ENCODE data around the gene TMEM214.

Gene TMEM214

DNA sequence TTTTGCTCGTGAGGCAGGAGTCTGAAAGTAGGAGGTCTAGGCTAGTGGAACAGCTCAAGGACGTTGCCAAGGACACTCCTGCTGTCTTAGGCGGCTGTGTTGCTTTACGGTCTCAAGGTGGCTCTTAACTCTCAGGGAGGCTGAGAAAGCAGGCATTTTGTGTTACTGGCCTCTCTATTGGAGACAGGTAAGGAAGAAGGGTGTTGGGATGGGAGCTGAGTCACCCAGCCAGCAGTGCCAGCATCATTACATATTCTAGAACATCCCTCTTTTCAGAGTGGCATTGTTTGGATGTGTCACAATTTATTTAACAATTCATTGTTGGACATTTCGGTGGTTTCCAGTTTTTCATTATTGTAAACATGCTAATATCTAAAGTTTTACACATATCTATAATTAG is 30.8 kb upstream of the TMEM214 start:
- no peak overlapping the region for H3K4me3 ChIP-seq (replicated peaks in 1 of 2; ENCODE audit: low read depth in 2 of 2, low read length in 2 of 2)
- TF ChIP-seq CTCF (IDR thresholded peaks at IDR 0.05; ENCODE audit: low read depth, low read length) = no peak
- no peak for DNase-seq (ENCODE audit: low read depth in 2 of 2)

- no peak for DNase-seq (ENCODE audit: low read depth in 2 of 2)
- no peak for TF ChIP-seq CTCF (IDR thresholded peaks at IDR 0.05; ENCODE audit: low read depth, low read length)
- H3K4me3 ChIP-seq (replicated peaks in 1 of 2; ENCODE audit: low read depth in 2 of 2, low read length in 2 of 2) = no peak overlapping the region
Observed at GRCh38 chr2:27003007-27003406, 29.8 kb upstream of the TMEM214 start.

DNA sequence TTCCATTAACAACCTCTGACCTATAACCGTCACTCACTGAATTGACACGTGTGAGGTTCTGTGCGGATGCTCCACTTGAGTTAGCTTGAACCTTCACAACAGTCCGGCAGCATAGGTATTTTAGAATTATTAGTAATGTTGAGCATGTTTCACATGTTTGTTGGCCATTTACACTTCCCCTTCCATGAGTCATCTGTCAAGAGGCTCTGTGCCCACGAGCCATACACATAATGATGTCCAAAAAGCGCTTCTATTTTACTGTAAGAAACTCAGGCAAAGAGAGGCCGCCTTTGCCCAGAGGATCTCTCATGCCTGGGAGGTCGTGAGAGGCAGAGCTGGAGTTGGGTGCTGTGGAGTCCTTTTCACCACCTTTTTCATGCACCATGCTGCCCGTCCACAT is 28.9 kb upstream of the TMEM214 start:
- no peak for TF ChIP-seq CTCF (IDR thresholded peaks at IDR 0.05; ENCODE audit: low read depth, low read length)
- no peak overlapping the region for H3K4me3 ChIP-seq (replicated peaks in 1 of 2; ENCODE audit: low read depth in 2 of 2, low read length in 2 of 2)
- DNase-seq (ENCODE audit: low read depth in 2 of 2) = peak; percentile 63 to 69

DNA sequence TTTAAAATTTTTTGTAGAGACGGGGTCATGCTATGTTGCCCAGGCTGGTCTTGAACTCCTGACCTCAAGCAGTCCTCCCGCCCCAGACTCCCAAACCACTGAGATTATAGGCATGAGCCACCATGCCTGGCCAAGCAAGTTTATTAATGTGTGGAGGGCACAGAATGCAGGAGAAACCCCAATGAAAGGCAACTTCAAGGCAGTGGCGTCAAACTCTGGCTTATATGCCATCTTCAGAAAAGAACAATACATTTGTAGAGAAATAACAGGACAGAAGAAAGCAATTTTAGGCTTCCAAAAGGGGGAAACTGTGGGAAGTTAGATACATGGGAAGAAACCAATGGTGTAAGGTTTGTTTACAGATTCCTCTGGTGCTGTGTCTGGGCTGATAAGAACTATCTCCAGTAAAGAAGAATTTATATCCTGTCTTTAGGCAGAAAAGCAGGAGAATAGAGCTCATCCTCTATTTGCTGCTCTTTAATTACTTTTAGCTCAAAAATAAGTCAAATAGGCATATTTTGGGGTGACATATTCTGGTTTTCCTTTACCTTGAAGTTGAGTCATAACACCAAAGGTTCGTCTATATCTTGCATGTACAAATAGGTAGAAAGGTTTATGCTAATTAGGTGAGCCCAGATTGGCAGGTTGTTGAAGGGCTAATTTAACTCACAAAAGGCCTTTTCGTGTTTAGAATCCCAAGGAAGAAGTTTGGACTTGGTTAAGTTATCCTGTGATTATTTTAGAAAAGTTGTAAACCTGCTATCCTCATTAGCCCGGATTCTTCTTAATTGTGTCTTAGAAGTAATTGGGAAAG is 26.0 kb upstream of the TMEM214 start:
- no peak for DNase-seq (ENCODE audit: low read depth in 2 of 2)
- no peak for TF ChIP-seq CTCF (IDR thresholded peaks at IDR 0.05; ENCODE audit: low read depth, low read length)
- no peak overlapping the region for H3K4me3 ChIP-seq (replicated peaks in 1 of 2; ENCODE audit: low read depth in 2 of 2, low read length in 2 of 2)

DNA sequence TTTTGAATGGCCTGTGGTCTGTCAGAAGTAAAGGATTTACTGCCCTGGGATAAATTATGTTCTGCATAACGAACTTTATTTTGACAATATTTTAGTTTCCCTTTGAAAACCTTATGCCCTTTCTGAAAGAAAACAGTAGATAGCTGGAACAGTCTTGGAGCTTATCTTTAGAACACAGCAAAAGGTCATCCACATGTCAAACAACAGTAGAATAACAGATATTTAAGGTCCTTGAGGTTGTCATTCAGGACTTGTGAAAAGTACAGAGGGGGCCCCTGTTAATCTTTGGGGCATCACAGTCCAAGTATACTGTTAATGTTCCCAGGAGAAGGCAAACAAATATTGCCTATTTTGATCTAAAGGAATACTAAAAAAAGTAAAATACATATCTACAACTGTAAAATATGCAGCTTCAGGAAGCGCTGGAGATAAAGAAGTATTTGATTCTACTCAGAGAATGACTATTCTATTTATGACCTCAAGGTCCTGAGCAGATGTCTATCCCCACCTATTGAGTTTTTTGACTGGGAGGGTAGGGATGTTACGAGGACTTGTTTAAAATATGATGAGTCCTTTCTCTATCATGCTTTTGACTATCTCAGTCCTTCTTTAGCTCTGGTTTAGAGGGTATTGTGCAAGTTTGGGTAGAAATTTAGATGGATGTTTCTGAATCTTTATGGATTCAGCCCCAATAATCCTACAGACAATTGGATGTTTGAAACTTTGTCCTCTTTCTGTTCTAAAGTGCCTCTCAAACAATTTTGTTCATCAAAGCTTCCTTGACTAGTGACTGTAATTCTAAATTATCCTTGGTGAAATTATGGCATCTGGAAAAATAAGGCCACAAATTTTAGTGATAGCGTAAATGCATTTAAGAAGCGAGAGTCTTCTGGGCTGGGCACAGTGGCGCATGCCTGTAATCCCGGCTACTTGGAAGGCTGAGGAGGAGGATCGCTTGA is 25.1 kb upstream of the TMEM214 start:
- no peak overlapping the region for H3K4me3 ChIP-seq (replicated peaks in 1 of 2; ENCODE audit: low read depth in 2 of 2, low read length in 2 of 2)
- no peak for TF ChIP-seq CTCF (IDR thresholded peaks at IDR 0.05; ENCODE audit: low read depth, low read length)
- DNase-seq (ENCODE audit: low read depth in 2 of 2) = no peak

GRCh38 chr2:27008678-27009077 is 24.1 kb upstream of the TMEM214 start:
- no peak for TF ChIP-seq CTCF (IDR thresholded peaks at IDR 0.05; ENCODE audit: low read depth, low read length)

More at GRCh38 chr2:27008678-27009077, 24.1 kb upstream of the TMEM214 start:
- no peak for DNase-seq (ENCODE audit: low read depth in 2 of 2)
- H3K4me3 ChIP-seq (replicated peaks in 1 of 2; ENCODE audit: low read depth in 2 of 2, low read length in 2 of 2) = no peak overlapping the region

Measured in cardiac fibroblast (primary cell).